ENCODE data around the gene ERP29.

- TF ChIP-seq POLR2A (IDR thresholded peaks at IDR 0.05), result no peak
- no peak for TF ChIP-seq CTCF (IDR thresholded peaks at IDR 0.05)
Observed at GRCh38 chr12:111998015-111998414, 15.2 kb upstream of the ERP29 start.
